SK-N-SH treated with all-trans-retinoic acid at 6 μM for 48 hours (cell line): Measurements from ENCODE around the gene FAM50B.

ENCODE experiments used
- ATAC-seq: fragments of 200-7000 bp; cut with Tn5 transposase; 3 replicates; pipeline ENCODE4 v1.9.1; 2020; ENCODE audit warnings: mild to moderate bottlenecking, moderate library complexity
- ARNTL ChIP-seq: fragments of 450-650 bp; formaldehyde crosslinking; IDR thresholded peaks from 2 replicates; pipeline ENCODE4 v1.5.0; 2020; ENCODE audit warnings: low read depth, mild to moderate bottlenecking, moderate library complexity, borderline replicate concordance
- BACH2 ChIP-seq: fragments of 250-450 bp; sonication (Bioruptor Pico); IDR thresholded peaks from 2 replicates; pipeline ENCODE4 v1.9.0; 2021; ENCODE audit warnings: mild to moderate bottlenecking, borderline replicate concordance
- CSDC2 ChIP-seq: fragments of 250-450 bp; sonication (Bioruptor Pico); IDR thresholded peaks from 2 replicates; pipeline ENCODE4 v1.5.0; 2020; ENCODE audit warnings: mild to moderate bottlenecking, moderate library complexity
- ESRRG ChIP-seq: fragments of 250-450 bp; sonication (Bioruptor Pico); IDR thresholded peaks from 2 replicates; pipeline ENCODE4 v1.6.1; 2021; ENCODE audit warnings: mild to moderate bottlenecking
- GLIS3 ChIP-seq: fragments of 250-450 bp; sonication (Bioruptor Pico); IDR thresholded peaks from 2 replicates; pipeline ENCODE4 v1.5.0; 2020; ENCODE audit warnings: mild to moderate bottlenecking, moderate library complexity
- ISL1 ChIP-seq: fragments of 250-450 bp; sonication (Bioruptor Pico); IDR thresholded peaks from 2 replicates; pipeline ENCODE4 v2.1.2; 2022; ENCODE audit warnings: mild to moderate bottlenecking, moderate library complexity
- OSR1 ChIP-seq: fragments of 250-450 bp; sonication (Bioruptor Pico); IDR thresholded peaks from 2 replicates; pipeline ENCODE4 v1.8.0; 2022; ENCODE audit warnings: moderate library complexity, mild to moderate bottlenecking, inconsistent platforms
- PPARA ChIP-seq: fragments of 250-450 bp; sonication (Bioruptor Pico); IDR thresholded peaks from 2 replicates; pipeline ENCODE4 v1.5.0; 2020; ENCODE audit warnings: mild to moderate bottlenecking, borderline replicate concordance
- RARB ChIP-seq: fragments of 250-450 bp; sonication (Bioruptor Pico); IDR thresholded peaks from 2 replicates; pipeline ENCODE4 v1.8.0; 2021; ENCODE audit warnings: mild to moderate bottlenecking, moderate library complexity
- SNAI2 ChIP-seq: fragments of 250-450 bp; sonication (Bioruptor Pico); IDR thresholded peaks from 2 replicates; pipeline ENCODE4 v1.5.0; 2020; ENCODE audit warnings: mild to moderate bottlenecking, moderate library complexity
- TCF4 ChIP-seq: fragments of 250-450 bp; sonication (Bioruptor Pico); IDR thresholded peaks from 2 replicates; pipeline ENCODE4 v1.8.0; 2021; ENCODE audit warnings: mild to moderate bottlenecking, moderate library complexity, borderline replicate concordance
- TOX ChIP-seq: fragments of 250-450 bp; sonication (Bioruptor Pico); IDR thresholded peaks from 2 replicates; pipeline ENCODE4 v1.8.0; 2021; ENCODE audit warnings: mild to moderate bottlenecking, moderate library complexity, borderline replicate concordance
- ZC3H10 ChIP-seq: fragments of 250-450 bp; sonication (Bioruptor Pico); IDR thresholded peaks from 2 replicates; pipeline ENCODE4 v1.5.1; 2021; ENCODE audit warnings: mild to moderate bottlenecking, moderate library complexity
- ZFP3 ChIP-seq: fragments of 250-450 bp; sonication (Bioruptor Pico); IDR thresholded peaks from 2 replicates; pipeline ENCODE4 v1.5.0; 2020; ENCODE audit warnings: mild to moderate bottlenecking, moderate library complexity
- ZFP30 ChIP-seq: fragments of 450-650 bp; formaldehyde crosslinking; IDR thresholded peaks from 2 replicates; pipeline ENCODE4 v1.5.0; 2022; ENCODE audit warnings: mild to moderate bottlenecking, moderate library complexity
- ZNF565 ChIP-seq: fragments of 450-650 bp; formaldehyde crosslinking; conservative IDR thresholded peaks from 2 replicates; pipeline ENCODE4 v1.5.0; 2020; ENCODE audit warnings: low read depth, mild to moderate bottlenecking, moderate library complexity
- ZNF70 ChIP-seq: fragments of 450-650 bp; formaldehyde crosslinking; IDR thresholded peaks from 2 replicates; pipeline ENCODE4 v1.5.0; 2020; ENCODE audit warnings: mild to moderate bottlenecking, moderate library complexity
- ZNF8 ChIP-seq: fragments of 450-650 bp; formaldehyde crosslinking; IDR thresholded peaks from 2 replicates; pipeline ENCODE4 v1.5.0; 2020; ENCODE audit warnings: mild to moderate bottlenecking, moderate library complexity
- TF ChIP-seq, protein P1 (sequence below): fragments of 250-450 bp; sonication (Bioruptor Pico); IDR thresholded peaks from 2 replicates; pipeline ENCODE4 v1.8.0; 2021; ENCODE audit warnings: low read depth, mild to moderate bottlenecking, moderate library complexity, borderline replicate concordance
- TF ChIP-seq, protein P2 (sequence below): fragments of 250-450 bp; sonication (Bioruptor Pico); IDR thresholded peaks from 2 replicates; pipeline ENCODE4 v1.5.1; 2020; ENCODE audit warnings: low read depth, mild to moderate bottlenecking, moderate library complexity
- TF ChIP-seq, protein P3 (sequence below): fragments of 250-450 bp; sonication (Bioruptor Pico); IDR thresholded peaks from 2 replicates; pipeline ENCODE4 v1.8.0; 2020; ENCODE audit warnings: mild to moderate bottlenecking, moderate library complexity, borderline replicate concordance
- TF ChIP-seq, protein P4 (sequence below): fragments of 250-450 bp; sonication (Bioruptor Pico); IDR thresholded peaks from 2 replicates; pipeline ENCODE4 v1.5.0; 2020; ENCODE audit warnings: mild to moderate bottlenecking, moderate library complexity
- TF ChIP-seq, protein P5 (sequence below): fragments of 250-450 bp; sonication (Bioruptor Pico); IDR thresholded peaks from 2 replicates; pipeline ENCODE4 v1.5.1; 2021; ENCODE audit warnings: mild to moderate bottlenecking, moderate library complexity

The FAM50B gene

DNA sequence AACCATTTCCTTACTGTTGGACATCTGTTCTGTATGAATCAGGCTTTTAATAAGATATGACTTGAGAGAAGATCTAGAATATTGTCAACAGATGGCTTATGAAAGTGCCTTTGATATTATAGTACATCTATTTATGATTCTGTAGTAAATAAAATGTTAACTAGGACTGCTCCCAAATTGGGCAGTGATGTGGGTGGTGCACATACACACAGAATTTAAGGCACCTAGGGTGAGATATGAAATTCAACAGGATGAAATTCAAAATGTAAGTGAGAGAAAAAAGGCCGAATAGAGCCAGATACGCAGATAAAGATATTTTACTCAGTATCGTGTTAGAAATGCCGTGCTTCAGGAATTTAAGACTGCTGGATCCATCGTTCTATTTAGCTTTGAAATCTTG is 26.3 kb downstream of the FAM50B start:
- TF ChIP-seq OSR1 (CRISPR knock-in tag) (no peak), ZC3H10 (CRISPR knock-in tag) (no peak), ESRRG (no peak), ZNF8 (no peak), RARB (no peak), BACH2 (no peak)
- no peak for ATAC-seq

DNA sequence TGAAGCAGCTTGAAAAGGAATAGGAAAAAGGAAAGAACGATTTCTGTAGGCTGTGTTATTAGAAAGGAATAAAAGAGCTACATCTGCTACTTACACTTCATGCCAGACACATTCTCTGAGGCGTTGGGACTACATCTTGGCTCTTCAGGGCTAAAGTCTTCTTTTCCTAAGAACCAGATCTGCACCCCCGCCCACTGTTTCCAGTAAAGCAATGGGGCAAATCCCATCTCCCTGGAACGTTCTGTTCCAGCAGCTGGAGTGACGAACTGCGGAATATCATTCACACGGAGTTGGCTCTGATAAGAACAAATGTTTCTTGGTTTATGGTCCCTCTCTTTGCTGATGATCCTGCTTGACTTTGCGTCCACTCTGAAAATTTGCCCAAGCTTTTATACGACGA is 26.9 kb downstream of the FAM50B start:
- no peak for ATAC-seq
- TF ChIP-seq ZC3H10 (CRISPR knock-in tag) (no peak), ZFP3 (no peak), OSR1 (CRISPR knock-in tag) (no peak), SNAI2 (CRISPR knock-in tag) (no peak), CSDC2 (no peak), RARB (no peak), ZNF8 (no peak), TOX (CRISPR knock-in tag) (no peak), ARNTL (no peak), ESRRG (no peak), ZNF565 (CRISPR knock-in tag) (no peak), TCF4 (no peak), PPARA (no peak), ISL1 (CRISPR knock-in tag) (no peak), ZFP30 (CRISPR knock-in tag) (no peak), ZNF70 (CRISPR knock-in tag) (no peak)
- TF ChIP-seq, protein P1, sequence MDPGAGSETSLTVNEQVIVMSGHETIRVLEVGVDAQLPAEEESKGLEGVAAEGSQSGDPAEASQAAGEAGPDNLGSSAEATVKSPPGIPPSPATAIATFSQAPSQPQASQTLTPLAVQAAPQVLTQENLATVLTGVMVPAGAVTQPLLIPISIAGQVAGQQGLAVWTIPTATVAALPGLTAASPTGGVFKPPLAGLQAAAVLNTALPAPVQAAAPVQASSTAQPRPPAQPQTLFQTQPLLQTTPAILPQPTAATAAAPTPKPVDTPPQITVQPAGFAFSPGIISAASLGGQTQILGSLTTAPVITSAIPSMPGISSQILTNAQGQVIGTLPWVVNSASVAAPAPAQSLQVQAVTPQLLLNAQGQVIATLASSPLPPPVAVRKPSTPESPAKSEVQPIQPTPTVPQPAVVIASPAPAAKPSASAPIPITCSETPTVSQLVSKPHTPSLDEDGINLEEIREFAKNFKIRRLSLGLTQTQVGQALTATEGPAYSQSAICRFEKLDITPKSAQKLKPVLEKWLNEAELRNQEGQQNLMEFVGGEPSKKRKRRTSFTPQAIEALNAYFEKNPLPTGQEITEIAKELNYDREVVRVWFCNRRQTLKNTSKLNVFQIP (CRISPR knock-in tag), result no peak
- TF ChIP-seq, protein P2, sequence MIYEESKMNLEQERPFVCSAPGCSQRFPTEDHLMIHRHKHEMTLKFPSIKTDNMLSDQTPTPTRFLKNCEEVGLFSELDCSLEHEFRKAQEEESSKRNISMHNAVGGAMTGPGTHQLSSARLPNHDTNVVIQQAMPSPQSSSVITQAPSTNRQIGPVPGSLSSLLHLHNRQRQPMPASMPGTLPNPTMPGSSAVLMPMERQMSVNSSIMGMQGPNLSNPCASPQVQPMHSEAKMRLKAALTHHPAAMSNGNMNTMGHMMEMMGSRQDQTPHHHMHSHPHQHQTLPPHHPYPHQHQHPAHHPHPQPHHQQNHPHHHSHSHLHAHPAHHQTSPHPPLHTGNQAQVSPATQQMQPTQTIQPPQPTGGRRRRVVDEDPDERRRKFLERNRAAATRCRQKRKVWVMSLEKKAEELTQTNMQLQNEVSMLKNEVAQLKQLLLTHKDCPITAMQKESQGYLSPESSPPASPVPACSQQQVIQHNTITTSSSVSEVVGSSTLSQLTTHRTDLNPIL (CRISPR knock-in tag), result no peak
- TF ChIP-seq, protein P3, sequence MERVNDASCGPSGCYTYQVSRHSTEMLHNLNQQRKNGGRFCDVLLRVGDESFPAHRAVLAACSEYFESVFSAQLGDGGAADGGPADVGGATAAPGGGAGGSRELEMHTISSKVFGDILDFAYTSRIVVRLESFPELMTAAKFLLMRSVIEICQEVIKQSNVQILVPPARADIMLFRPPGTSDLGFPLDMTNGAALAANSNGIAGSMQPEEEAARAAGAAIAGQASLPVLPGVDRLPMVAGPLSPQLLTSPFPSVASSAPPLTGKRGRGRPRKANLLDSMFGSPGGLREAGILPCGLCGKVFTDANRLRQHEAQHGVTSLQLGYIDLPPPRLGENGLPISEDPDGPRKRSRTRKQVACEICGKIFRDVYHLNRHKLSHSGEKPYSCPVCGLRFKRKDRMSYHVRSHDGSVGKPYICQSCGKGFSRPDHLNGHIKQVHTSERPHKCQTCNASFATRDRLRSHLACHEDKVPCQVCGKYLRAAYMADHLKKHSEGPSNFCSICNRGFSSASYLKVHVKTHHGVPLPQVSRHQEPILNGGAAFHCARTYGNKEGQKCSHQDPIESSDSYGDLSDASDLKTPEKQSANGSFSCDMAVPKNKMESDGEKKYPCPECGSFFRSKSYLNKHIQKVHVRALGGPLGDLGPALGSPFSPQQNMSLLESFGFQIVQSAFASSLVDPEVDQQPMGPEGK (CRISPR knock-in tag), result no peak
- TF ChIP-seq, protein P4, sequence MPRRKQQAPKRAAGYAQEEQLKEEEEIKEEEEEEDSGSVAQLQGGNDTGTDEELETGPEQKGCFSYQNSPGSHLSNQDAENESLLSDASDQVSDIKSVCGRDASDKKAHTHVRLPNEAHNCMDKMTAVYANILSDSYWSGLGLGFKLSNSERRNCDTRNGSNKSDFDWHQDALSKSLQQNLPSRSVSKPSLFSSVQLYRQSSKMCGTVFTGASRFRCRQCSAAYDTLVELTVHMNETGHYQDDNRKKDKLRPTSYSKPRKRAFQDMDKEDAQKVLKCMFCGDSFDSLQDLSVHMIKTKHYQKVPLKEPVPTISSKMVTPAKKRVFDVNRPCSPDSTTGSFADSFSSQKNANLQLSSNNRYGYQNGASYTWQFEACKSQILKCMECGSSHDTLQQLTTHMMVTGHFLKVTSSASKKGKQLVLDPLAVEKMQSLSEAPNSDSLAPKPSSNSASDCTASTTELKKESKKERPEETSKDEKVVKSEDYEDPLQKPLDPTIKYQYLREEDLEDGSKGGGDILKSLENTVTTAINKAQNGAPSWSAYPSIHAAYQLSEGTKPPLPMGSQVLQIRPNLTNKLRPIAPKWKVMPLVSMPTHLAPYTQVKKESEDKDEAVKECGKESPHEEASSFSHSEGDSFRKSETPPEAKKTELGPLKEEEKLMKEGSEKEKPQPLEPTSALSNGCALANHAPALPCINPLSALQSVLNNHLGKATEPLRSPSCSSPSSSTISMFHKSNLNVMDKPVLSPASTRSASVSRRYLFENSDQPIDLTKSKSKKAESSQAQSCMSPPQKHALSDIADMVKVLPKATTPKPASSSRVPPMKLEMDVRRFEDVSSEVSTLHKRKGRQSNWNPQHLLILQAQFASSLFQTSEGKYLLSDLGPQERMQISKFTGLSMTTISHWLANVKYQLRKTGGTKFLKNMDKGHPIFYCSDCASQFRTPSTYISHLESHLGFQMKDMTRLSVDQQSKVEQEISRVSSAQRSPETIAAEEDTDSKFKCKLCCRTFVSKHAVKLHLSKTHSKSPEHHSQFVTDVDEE, result no peak

DNA sequence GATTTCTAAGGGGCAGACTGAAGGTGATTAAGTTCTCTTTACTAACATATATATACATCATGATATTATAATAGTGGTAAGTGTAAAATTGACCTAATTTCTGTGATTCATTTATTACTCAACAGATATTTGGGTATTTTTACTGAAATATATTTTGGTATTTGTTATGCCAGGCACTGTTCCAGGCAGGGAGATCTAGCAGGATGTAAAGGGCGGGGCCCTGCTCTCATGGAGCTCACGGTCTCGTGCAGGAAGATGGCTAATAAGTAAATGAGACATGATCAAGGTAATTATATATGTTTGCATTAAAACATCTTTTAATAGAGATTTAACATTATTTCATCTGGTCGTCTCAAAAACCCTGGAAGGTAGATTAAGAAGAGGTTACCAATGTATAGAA is 27.7 kb downstream of the FAM50B start:
- TF ChIP-seq TOX (CRISPR knock-in tag) (no peak), ZC3H10 (CRISPR knock-in tag) (no peak), BACH2 (no peak), GLIS3 (CRISPR knock-in tag) (no peak), ZNF8 (no peak), ARNTL (no peak), OSR1 (CRISPR knock-in tag) (no peak), ZNF70 (CRISPR knock-in tag) (no peak), SNAI2 (CRISPR knock-in tag) (no peak), TCF4 (no peak), ESRRG (no peak), RARB (no peak)
- TF ChIP-seq, protein P5, sequence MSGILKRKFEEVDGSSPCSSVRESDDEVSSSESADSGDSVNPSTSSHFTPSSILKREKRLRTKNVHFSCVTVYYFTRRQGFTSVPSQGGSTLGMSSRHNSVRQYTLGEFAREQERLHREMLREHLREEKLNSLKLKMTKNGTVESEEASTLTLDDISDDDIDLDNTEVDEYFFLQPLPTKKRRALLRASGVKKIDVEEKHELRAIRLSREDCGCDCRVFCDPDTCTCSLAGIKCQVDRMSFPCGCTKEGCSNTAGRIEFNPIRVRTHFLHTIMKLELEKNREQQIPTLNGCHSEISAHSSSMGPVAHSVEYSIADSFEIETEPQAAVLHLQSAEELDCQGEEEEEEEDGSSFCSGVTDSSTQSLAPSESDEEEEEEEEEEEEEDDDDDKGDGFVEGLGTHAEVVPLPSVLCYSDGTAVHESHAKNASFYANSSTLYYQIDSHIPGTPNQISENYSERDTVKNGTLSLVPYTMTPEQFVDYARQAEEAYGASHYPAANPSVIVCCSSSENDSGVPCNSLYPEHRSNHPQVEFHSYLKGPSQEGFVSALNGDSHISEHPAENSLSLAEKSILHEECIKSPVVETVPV (CRISPR knock-in tag), result no peak
- TF ChIP-seq, protein P3 (CRISPR knock-in tag), result no peak
- no peak for ATAC-seq
